ENCODE results near the gene CNKSR3.

The CNKSR3 gene

DNA sequence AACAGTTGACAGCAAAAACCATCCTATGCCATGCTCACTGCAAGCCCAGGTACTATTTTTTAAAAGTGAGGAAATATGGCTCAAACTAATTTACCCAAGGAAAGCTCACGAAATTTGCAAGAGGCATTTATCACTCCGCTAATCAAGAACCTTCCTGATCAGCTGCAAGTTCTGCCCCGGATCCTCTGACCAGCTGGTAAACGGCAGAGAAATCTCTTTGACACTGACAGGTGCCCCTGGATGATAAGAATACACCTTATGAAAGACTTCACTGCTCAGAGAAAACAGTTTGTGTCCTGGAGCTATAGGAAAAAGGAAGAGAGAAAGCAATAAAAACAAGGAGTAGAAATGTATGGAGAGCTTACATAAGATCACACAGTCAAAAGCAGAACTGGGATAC, 6.4 kb downstream of the CNKSR3 start:
- Histone ChIP-seq H3K4me1 (ENCODE audit: control insufficient read depth in 2 of 2, insufficient read depth in 1 of 2, low read depth in 1 of 2, low read length in 2 of 2) (peaks cover 7 to 8% of the 10 kb centered on the region in 2 donors), H3K27me3 (ENCODE audit: control insufficient read depth in 3 of 3, insufficient read depth in 3 of 3, low read depth in 1 of 3, low read length in 3 of 3) (no peaks in the 10 kb centered on the region), H3K36me3 (replicated peaks in 1 of 2; ENCODE audit: control insufficient read depth in 2 of 2, insufficient read depth in 2 of 2, low read length in 2 of 2) (peaks cover 0 to 1% of the 10 kb centered on the region in 2 donors), H4K91ac (ENCODE audit: low read depth, low read length, poor library complexity) (no peak overlapping the region), H3K9me3 (replicated peaks in 1 of 2; ENCODE audit: control insufficient read depth in 2 of 2, insufficient read depth in 1 of 2, low read depth in 1 of 2, low read length in 2 of 2) (no peaks in the 10 kb centered on the region), H3K14ac (ENCODE audit: low read length) (no peak overlapping the region), H2BK12ac (ENCODE audit: low read length) (no peak overlapping the region), H3K4ac (ENCODE audit: low read length) (no peak overlapping the region), H2AFZ (ENCODE audit: low read length) (no peak overlapping the region), H3K4me3 (ENCODE audit: low read length in 2 of 2) (no peak overlapping the region), H4K8ac (ENCODE audit: low read depth, low read length) (no peak overlapping the region), H2BK15ac (ENCODE audit: low read length) (no peak overlapping the region), H2BK5ac (ENCODE audit: low read length) (no peak overlapping the region), H3K18ac (ENCODE audit: low read length) (no peak overlapping the region), H3K4me2 (ENCODE audit: insufficient read depth, low read length, poor library complexity, severe bottlenecking) (no peak overlapping the region), H3K23ac (ENCODE audit: low read depth, low read length, poor library complexity) (no peak overlapping the region), H3K9ac (ENCODE audit: low read depth, low read length, poor library complexity) (no peak overlapping the region), H2AK5ac (ENCODE audit: low read depth, low read length) (no peak overlapping the region), H2BK120ac (ENCODE audit: low read depth, low read length) (no peak overlapping the region), H3K79me1 (ENCODE audit: low read depth, low read length) (peaks cover 2% of the 10 kb centered on the region), H3K27ac (replicated peaks; ENCODE audit: low read length) (no peak overlapping the region)
- DNase-seq (ENCODE audit: low spot score): no peak
- WGBS, 2 donors (ENCODE audit: extremely low coverage in 2 of 2, insufficient read length in 2 of 2, insufficient replicate concordance in 1 of 2): no CpG with 5 or more reads among the region's 4 CpGs

DNA sequence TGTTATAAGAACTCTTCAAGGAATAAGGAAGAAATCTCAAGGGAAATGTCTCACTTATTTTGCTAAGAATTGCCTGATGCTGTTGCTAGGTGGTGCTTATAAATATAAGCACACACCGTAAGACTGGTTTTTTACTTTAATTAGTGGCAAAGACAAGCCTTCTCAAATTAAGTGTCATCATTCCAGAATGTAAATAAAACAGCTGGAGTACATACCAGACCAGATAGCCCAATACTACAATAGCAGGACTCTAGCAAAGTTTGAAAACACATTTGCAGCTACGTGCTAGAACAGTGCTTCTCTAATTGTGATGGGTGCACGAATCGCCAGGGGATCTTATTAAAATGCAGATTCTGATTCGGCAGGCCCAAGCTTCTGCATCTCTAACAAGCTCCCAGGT, 6.8 kb downstream of the CNKSR3 start:
- Histone ChIP-seq H3K4me2 (ENCODE audit: insufficient read depth, low read length, poor library complexity, severe bottlenecking) (no peak overlapping the region), H2BK15ac (ENCODE audit: low read length) (no peak overlapping the region), H4K91ac (ENCODE audit: low read depth, low read length, poor library complexity) (no peak overlapping the region), H2BK12ac (ENCODE audit: low read length) (no peak overlapping the region), H3K14ac (ENCODE audit: low read length) (no peak overlapping the region), H3K18ac (ENCODE audit: low read length) (no peak overlapping the region), H3K9ac (ENCODE audit: low read depth, low read length, poor library complexity) (no peak overlapping the region), H3K23ac (ENCODE audit: low read depth, low read length, poor library complexity) (no peak overlapping the region), H2AFZ (ENCODE audit: low read length) (no peak overlapping the region), H2BK120ac (ENCODE audit: low read depth, low read length) (no peak overlapping the region), H3K4me1 (ENCODE audit: control insufficient read depth in 2 of 2, insufficient read depth in 1 of 2, low read depth in 1 of 2, low read length in 2 of 2) (peaks cover 4 to 5% of the 10 kb centered on the region in 2 donors), H3K79me1 (ENCODE audit: low read depth, low read length) (peaks cover 2% of the 10 kb centered on the region), H3K4me3 (ENCODE audit: low read length in 2 of 2) (no peak overlapping the region), H4K8ac (ENCODE audit: low read depth, low read length) (no peak overlapping the region), H3K27ac (replicated peaks; ENCODE audit: low read length) (no peak overlapping the region), H3K4ac (ENCODE audit: low read length) (no peak overlapping the region), H2AK5ac (ENCODE audit: low read depth, low read length) (no peak overlapping the region), H3K27me3 (ENCODE audit: control insufficient read depth in 3 of 3, insufficient read depth in 3 of 3, low read depth in 1 of 3, low read length in 3 of 3) (no peaks in the 10 kb centered on the region), H3K9me3 (replicated peaks in 1 of 2; ENCODE audit: control insufficient read depth in 2 of 2, insufficient read depth in 1 of 2, low read depth in 1 of 2, low read length in 2 of 2) (no peaks in the 10 kb centered on the region), H3K36me3 (replicated peaks in 1 of 2; ENCODE audit: control insufficient read depth in 2 of 2, insufficient read depth in 2 of 2, low read length in 2 of 2) (peaks cover 0 to 1% of the 10 kb centered on the region in 2 donors), H2BK5ac (ENCODE audit: low read length) (no peak overlapping the region)
- WGBS, 2 donors (ENCODE audit: extremely low coverage in 2 of 2, insufficient read length in 2 of 2, insufficient replicate concordance in 1 of 2): no CpG with 5 or more reads among the region's 5 CpGs
- no peak for DNase-seq (ENCODE audit: low spot score)

DNA sequence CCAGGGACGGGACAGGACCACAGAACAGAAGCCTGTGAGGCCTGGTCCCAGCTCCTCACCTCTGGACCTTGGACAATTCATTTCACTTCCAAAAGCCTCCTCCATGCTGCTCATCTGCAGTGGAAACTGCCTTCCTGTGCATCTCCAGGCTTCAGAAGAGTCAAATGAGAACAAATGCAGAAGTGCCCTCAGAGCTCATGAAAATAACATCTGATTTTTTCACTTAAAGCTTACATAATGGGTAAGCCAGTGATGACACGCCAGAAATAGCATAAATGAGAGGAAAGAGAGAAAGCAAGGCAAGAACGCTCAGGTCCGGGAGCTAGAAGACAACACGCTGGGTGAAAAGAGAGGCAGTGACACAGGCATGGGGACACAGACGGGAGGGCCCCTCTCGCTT, 7.9 kb downstream of the CNKSR3 start:
- WGBS, 2 donors (ENCODE audit: extremely low coverage in 2 of 2, insufficient read length in 2 of 2, insufficient replicate concordance in 1 of 2): no CpG with 5 or more reads among the region's 7 CpGs
- Histone ChIP-seq H3K36me3 (replicated peaks in 1 of 2; ENCODE audit: control insufficient read depth in 2 of 2, insufficient read depth in 2 of 2, low read length in 2 of 2) (peaks cover 0 to 1% of the 10 kb centered on the region in 2 donors), H3K18ac (ENCODE audit: low read length) (no peak overlapping the region), H3K4me3 (ENCODE audit: low read length in 2 of 2) (no peak overlapping the region), H4K91ac (ENCODE audit: low read depth, low read length, poor library complexity) (no peak overlapping the region), H2AFZ (ENCODE audit: low read length) (no peak overlapping the region), H3K9me3 (replicated peaks in 1 of 2; ENCODE audit: control insufficient read depth in 2 of 2, insufficient read depth in 1 of 2, low read depth in 1 of 2, low read length in 2 of 2) (no peaks in the 10 kb centered on the region), H3K4me1 (ENCODE audit: control insufficient read depth in 2 of 2, insufficient read depth in 1 of 2, low read depth in 1 of 2, low read length in 2 of 2) (peaks cover 0 to 2% of the 10 kb centered on the region in 2 donors), H2BK120ac (ENCODE audit: low read depth, low read length) (no peak overlapping the region), H2BK12ac (ENCODE audit: low read length) (no peak overlapping the region), H3K4me2 (ENCODE audit: insufficient read depth, low read length, poor library complexity, severe bottlenecking) (no peak overlapping the region), H2BK5ac (ENCODE audit: low read length) (no peak overlapping the region), H4K8ac (ENCODE audit: low read depth, low read length) (no peak overlapping the region), H3K27me3 (ENCODE audit: control insufficient read depth in 3 of 3, insufficient read depth in 3 of 3, low read depth in 1 of 3, low read length in 3 of 3) (no peaks in the 10 kb centered on the region), H3K79me1 (ENCODE audit: low read depth, low read length) (no peaks in the 10 kb centered on the region), H2AK5ac (ENCODE audit: low read depth, low read length) (no peak overlapping the region), H3K9ac (ENCODE audit: low read depth, low read length, poor library complexity) (no peak overlapping the region), H2BK15ac (ENCODE audit: low read length) (no peak overlapping the region), H3K4ac (ENCODE audit: low read length) (no peak overlapping the region), H3K27ac (replicated peaks; ENCODE audit: low read length) (no peak overlapping the region), H3K14ac (ENCODE audit: low read length) (no peak overlapping the region), H3K23ac (ENCODE audit: low read depth, low read length, poor library complexity) (no peak overlapping the region)
- DNase-seq (ENCODE audit: low spot score): no peak

DNA sequence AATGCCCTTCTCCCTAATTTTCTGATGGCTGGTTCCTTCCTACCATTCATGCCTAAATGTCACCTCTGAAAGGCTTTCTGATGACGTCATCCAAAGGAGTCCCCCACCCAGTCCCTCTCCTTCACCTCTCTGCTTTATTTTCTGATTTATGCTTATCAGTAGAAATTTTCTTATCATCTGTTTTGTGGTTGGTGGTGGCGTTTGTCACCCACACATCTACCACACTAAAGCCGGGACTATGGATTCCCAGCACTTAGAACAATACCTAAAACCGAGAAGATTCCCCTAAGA, 9.0 kb downstream of the CNKSR3 start:
- H3K9me3 ChIP-seq (replicated peaks in 1 of 2; ENCODE audit: control insufficient read depth in 2 of 2, insufficient read depth in 1 of 2, low read depth in 1 of 2, low read length in 2 of 2): no peaks in the 10 kb centered on the region
- H4K8ac ChIP-seq (ENCODE audit: low read depth, low read length): no peak overlapping the region
- H3K9ac ChIP-seq (ENCODE audit: low read depth, low read length, poor library complexity): no peak overlapping the region
- H3K14ac ChIP-seq (ENCODE audit: low read length): no peak overlapping the region
- no peak overlapping the region for H2BK5ac ChIP-seq (ENCODE audit: low read length)
- no peak overlapping the region for H3K27ac ChIP-seq (replicated peaks; ENCODE audit: low read length)
- no peak overlapping the region for H3K4me3 ChIP-seq (ENCODE audit: low read length in 2 of 2)
- no peak overlapping the region for H2AK5ac ChIP-seq (ENCODE audit: low read depth, low read length)
- no peak overlapping the region for H3K4ac ChIP-seq (ENCODE audit: low read length)
- DNase-seq (ENCODE audit: low spot score): no peak
- no peak overlapping the region for H2AFZ ChIP-seq (ENCODE audit: low read length)
- peaks cover 0 to 2% of the 10 kb centered on the region in 2 donors for H3K4me1 ChIP-seq (ENCODE audit: control insufficient read depth in 2 of 2, insufficient read depth in 1 of 2, low read depth in 1 of 2, low read length in 2 of 2)
- H4K91ac ChIP-seq (ENCODE audit: low read depth, low read length, poor library complexity): no peak overlapping the region
- no peak overlapping the region for H3K4me2 ChIP-seq (ENCODE audit: insufficient read depth, low read length, poor library complexity, severe bottlenecking)
- no CpG with 5 or more reads among the region's 4 CpGs for WGBS, 2 donors (ENCODE audit: extremely low coverage in 2 of 2, insufficient read length in 2 of 2, insufficient replicate concordance in 1 of 2)
- no peaks in the 10 kb centered on the region for H3K79me1 ChIP-seq (ENCODE audit: low read depth, low read length)
- no peak overlapping the region for H3K18ac ChIP-seq (ENCODE audit: low read length)
- no peak overlapping the region for H2BK120ac ChIP-seq (ENCODE audit: low read depth, low read length)
- H2BK15ac ChIP-seq (ENCODE audit: low read length): no peak overlapping the region
- H3K27me3 ChIP-seq (ENCODE audit: control insufficient read depth in 3 of 3, insufficient read depth in 3 of 3, low read depth in 1 of 3, low read length in 3 of 3): no peaks in the 10 kb centered on the region
- H3K36me3 ChIP-seq (replicated peaks in 1 of 2; ENCODE audit: control insufficient read depth in 2 of 2, insufficient read depth in 2 of 2, low read length in 2 of 2): no peaks in the 10 kb centered on the region
- no peak overlapping the region for H3K23ac ChIP-seq (ENCODE audit: low read depth, low read length, poor library complexity)
- no peak overlapping the region for H2BK12ac ChIP-seq (ENCODE audit: low read length)
